Measurements from ENCODE around the gene ACSF2. TPM values are rescaled to one million over a fixed set of nuclear protein-coding genes. Genes with fewer than 3 reads are reported as not detected.

ACSF2 gene
- total RNA-seq, 1 donor from 2014 or later = 34.5 TPM

- TF ChIP-seq, protein P1, sequence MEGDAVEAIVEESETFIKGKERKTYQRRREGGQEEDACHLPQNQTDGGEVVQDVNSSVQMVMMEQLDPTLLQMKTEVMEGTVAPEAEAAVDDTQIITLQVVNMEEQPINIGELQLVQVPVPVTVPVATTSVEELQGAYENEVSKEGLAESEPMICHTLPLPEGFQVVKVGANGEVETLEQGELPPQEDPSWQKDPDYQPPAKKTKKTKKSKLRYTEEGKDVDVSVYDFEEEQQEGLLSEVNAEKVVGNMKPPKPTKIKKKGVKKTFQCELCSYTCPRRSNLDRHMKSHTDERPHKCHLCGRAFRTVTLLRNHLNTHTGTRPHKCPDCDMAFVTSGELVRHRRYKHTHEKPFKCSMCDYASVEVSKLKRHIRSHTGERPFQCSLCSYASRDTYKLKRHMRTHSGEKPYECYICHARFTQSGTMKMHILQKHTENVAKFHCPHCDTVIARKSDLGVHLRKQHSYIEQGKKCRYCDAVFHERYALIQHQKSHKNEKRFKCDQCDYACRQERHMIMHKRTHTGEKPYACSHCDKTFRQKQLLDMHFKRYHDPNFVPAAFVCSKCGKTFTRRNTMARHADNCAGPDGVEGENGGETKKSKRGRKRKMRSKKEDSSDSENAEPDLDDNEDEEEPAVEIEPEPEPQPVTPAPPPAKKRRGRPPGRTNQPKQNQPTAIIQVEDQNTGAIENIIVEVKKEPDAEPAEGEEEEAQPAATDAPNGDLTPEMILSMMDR (conservative IDR thresholded peaks at IDR 0.05) = no peak
- peaks cover 2% of the 10 kb centered on the region for H3K36me3 Mint-ChIP-seq (ENCODE audit: low read depth)
- no peaks in the 10 kb centered on the region for H3K27me3 Mint-ChIP-seq (ENCODE audit: low read depth)
- H3K27ac Mint-ChIP-seq (ENCODE audit: unreplicated experiment) = no peak overlapping the region
- DNase-seq (ENCODE audit: low read depth, low spot score) = no peak
- no peaks in the 10 kb centered on the region for H3K9me3 Mint-ChIP-seq
- no peak overlapping the region for H3K4me3 Mint-ChIP-seq
- H3K4me1 Mint-ChIP-seq = no peaks in the 10 kb centered on the region
Measured at GRCh38 chr17:50457621-50458020, 31.6 kb downstream of the ACSF2 start.

DNA sequence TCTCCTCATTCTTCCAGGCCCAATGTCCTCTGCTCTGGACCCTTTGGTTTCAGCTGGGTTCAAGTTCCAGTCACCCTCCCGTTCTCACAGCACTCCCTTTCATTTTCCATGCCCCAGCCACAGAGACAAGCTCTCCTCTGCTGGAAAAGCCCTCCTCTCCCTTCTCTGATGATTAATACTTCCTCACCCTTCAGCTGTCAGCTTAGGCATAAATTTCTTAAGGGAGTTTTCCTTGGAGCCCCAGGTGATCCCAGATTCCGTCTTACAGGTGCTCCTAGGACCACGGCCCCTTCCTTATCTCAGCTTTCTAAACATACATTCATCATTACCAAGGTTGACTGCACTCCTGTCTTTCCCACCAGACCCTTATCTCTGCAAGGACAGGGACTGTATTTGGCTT lies 32.3 kb downstream of the ACSF2 start:
- no peaks in the 10 kb centered on the region for H3K27me3 Mint-ChIP-seq (ENCODE audit: low read depth)
- H3K9me3 Mint-ChIP-seq = no peaks in the 10 kb centered on the region
- H3K4me1 Mint-ChIP-seq = no peaks in the 10 kb centered on the region
- no peak overlapping the region for H3K27ac Mint-ChIP-seq (ENCODE audit: unreplicated experiment)
- TF ChIP-seq, protein P1 (conservative IDR thresholded peaks at IDR 0.05) = no peak
- H3K4me3 Mint-ChIP-seq = no peak overlapping the region
- DNase-seq (ENCODE audit: low read depth, low spot score) = no peak
- H3K36me3 Mint-ChIP-seq (ENCODE audit: low read depth) = peaks cover 2% of the 10 kb centered on the region

- peaks cover 2% of the 10 kb centered on the region for H3K36me3 Mint-ChIP-seq (ENCODE audit: low read depth)
- H3K27ac Mint-ChIP-seq (ENCODE audit: unreplicated experiment) = no peak overlapping the region
- TF ChIP-seq, protein P1 (conservative IDR thresholded peaks at IDR 0.05) = no peak
- H3K27me3 Mint-ChIP-seq (ENCODE audit: low read depth) = no peaks in the 10 kb centered on the region
- H3K9me3 Mint-ChIP-seq = no peaks in the 10 kb centered on the region
- H3K4me1 Mint-ChIP-seq = no peaks in the 10 kb centered on the region
- no peak for DNase-seq (ENCODE audit: low read depth, low spot score)
- H3K4me3 Mint-ChIP-seq = no peak overlapping the region
Measured at GRCh38 chr17:50458701-50459676, 33.0 kb downstream of the ACSF2 start.

- Mint-ChIP-seq H3K4me3 (no peak overlapping the region), H3K36me3 (ENCODE audit: low read depth) (peaks cover 2% of the 10 kb centered on the region), H3K4me1 (no peaks in the 10 kb centered on the region), H3K27me3 (ENCODE audit: low read depth) (no peaks in the 10 kb centered on the region), H3K27ac (ENCODE audit: unreplicated experiment) (no peak overlapping the region), H3K9me3 (no peaks in the 10 kb centered on the region)
- DNase-seq (ENCODE audit: low read depth, low spot score) = no peak
- TF ChIP-seq, protein P1 (conservative IDR thresholded peaks at IDR 0.05) = no peak
Measured at GRCh38 chr17:50459756-50460155, 33.7 kb downstream of the ACSF2 start.

DNA sequence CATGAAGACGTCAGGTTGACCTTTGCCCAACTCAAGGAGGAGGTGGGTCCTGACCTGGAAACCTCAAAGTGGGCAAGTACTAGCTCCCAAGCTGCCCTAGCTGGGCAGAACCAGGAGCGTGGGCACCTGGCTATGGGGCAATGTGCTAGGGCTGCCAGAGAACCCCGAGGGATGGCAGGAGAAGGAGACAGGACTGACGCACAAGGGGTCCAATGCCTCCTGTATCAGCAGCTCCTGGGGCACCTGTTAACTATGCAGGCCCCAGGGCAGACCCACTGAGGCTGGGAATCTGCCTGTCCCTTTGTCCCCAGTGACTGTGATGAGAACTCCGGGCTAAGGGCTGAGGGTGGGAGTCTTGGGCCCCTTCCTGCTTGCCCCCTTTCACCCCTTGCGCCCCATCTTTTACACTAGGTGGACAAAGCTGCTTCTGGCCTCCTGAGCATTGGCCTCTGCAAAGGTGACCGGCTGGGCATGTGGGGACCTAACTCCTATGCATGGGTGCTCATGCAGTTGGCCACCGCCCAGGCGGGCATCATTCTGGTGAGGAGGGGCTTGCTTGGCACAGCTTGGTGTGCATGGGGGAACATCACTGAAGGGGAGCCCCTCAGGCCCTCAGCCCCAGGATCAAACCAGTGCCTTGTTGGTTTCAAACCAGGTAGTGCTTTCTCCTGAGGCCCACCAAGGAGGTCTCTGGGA lies 35.0 kb downstream of the ACSF2 start:
- no peak for DNase-seq (ENCODE audit: low read depth, low spot score)
- no peaks in the 10 kb centered on the region for H3K9me3 Mint-ChIP-seq

More for the DNA sequence above, 35.0 kb downstream of the ACSF2 start:
- Mint-ChIP-seq H3K4me3 (no peak overlapping the region), H3K27ac (ENCODE audit: unreplicated experiment) (no peak overlapping the region), H3K27me3 (ENCODE audit: low read depth) (peaks cover 2% of the 10 kb centered on the region), H3K4me1 (no peaks in the 10 kb centered on the region), H3K36me3 (ENCODE audit: low read depth) (peaks cover under 1% of the 10 kb centered on the region)
- TF ChIP-seq, protein P1 (conservative IDR thresholded peaks at IDR 0.05) = no peak
